Measurements from ENCODE around the gene MIA. TPM values are rescaled to one million over a fixed set of nuclear protein-coding genes. Genes with fewer than 3 reads are reported as not detected.

The MIA gene
- total RNA-seq, 2 donors from 2014 or later: 1.0 to 3.6 TPM

- Histone ChIP-seq H3K27me3 (no peaks in the 10 kb centered on the region), H3K27ac (no peak overlapping the region), H3K36me3 (no peaks in the 10 kb centered on the region), H3K4me1 (peaks cover 5% of the 10 kb centered on the region), H3K4me3 (no peak overlapping the region), H3K9ac (ENCODE audit: low read depth in 2 of 2, low read length in 2 of 2) (no peak overlapping the region), H3K9me3 (no peaks in the 10 kb centered on the region)
- intact Hi-C loops (cut with DNase I): no loop called here
- no peak for DNase-seq
- TF ChIP-seq, protein P1, sequence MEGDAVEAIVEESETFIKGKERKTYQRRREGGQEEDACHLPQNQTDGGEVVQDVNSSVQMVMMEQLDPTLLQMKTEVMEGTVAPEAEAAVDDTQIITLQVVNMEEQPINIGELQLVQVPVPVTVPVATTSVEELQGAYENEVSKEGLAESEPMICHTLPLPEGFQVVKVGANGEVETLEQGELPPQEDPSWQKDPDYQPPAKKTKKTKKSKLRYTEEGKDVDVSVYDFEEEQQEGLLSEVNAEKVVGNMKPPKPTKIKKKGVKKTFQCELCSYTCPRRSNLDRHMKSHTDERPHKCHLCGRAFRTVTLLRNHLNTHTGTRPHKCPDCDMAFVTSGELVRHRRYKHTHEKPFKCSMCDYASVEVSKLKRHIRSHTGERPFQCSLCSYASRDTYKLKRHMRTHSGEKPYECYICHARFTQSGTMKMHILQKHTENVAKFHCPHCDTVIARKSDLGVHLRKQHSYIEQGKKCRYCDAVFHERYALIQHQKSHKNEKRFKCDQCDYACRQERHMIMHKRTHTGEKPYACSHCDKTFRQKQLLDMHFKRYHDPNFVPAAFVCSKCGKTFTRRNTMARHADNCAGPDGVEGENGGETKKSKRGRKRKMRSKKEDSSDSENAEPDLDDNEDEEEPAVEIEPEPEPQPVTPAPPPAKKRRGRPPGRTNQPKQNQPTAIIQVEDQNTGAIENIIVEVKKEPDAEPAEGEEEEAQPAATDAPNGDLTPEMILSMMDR (IDR thresholded peaks at IDR 0.05): no peak
These were observed 29.9 kb upstream of the MIA start for GRCh38 chr19:40745402-40745780.

GRCh38 chr19:40747536-40747935 lies 27.8 kb upstream of the MIA start:
- no peaks in the 10 kb centered on the region for H3K9me3 ChIP-seq
- intact Hi-C loops (cut with DNase I): no loop called here
- no peak overlapping the region for H3K9ac ChIP-seq (ENCODE audit: low read depth in 2 of 2, low read length in 2 of 2)
- no peaks in the 10 kb centered on the region for H3K36me3 ChIP-seq
- no peak overlapping the region for H3K27ac ChIP-seq
- H3K4me1 ChIP-seq: peaks cover 5% of the 10 kb centered on the region
- H3K27me3 ChIP-seq: no peaks in the 10 kb centered on the region
- no peak for DNase-seq
- TF ChIP-seq, protein P1 (IDR thresholded peaks at IDR 0.05): no peak
- H3K4me3 ChIP-seq: no peak overlapping the region

DNA sequence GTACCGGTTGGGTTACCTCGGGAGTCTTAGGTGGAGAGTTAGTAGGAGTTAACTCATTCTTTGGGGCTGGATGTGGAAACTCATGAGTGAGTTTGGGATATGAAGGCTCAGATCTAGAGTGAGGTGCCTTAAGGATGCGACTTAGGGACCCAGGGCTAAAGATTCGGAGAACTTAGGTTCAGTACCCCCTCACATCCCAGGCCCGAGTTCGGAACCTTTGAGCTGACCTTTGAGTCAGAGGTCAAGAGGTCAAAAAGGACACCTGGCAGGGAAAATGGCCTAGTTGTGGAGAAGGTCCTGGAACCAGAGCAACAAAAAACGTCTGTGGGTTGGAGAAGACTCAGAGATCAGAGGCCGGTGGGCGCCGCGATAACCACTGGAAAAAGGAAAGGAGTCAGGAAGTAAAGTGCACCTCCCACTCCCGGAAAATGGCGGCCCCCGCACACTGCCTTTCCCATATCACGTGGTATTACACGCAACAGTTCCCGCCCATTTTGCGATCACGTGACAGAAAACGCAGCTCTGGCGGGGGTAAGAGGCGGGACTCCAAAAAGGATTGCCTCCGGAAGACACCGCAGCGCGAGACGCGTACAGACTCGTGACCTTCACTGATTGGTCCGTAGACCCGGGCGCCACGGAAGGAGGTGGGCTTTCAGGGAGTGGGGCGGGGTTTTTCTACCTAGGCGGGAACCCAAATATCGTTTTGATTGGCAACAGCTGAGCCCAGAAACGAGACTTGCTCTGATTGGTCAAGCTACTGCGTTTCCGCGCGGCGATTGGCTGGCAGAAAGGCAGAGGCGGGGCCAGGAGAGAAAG lies 25.1 kb upstream of the MIA start, which contains the start of gene ACTMAP:
ACTMAP (minus strand) TSS at position 420 of the 816 bp plus-strand sequence. CDS start 674 bp downstream, outside the sequence.
- H3K27ac ChIP-seq: peak within 1 kb of the TSS; percentile 88
- intact Hi-C loops (cut with DNase I): no loop called here
- no peaks in the 10 kb centered on the region for H3K36me3 ChIP-seq
- peak within 1 kb of the TSS; percentile 51 for H3K4me3 ChIP-seq
- TF ChIP-seq, protein P1 (IDR thresholded peaks at IDR 0.05): no peak
- DNase-seq: peak; percentile 100
- peak within 1 kb of the TSS; percentile 72 to 98 for H3K9ac ChIP-seq (ENCODE audit: low read depth in 2 of 2, low read length in 2 of 2)
- no peaks in the 10 kb centered on the region for H3K9me3 ChIP-seq
- no peaks in the 10 kb centered on the region for H3K27me3 ChIP-seq
- H3K4me1 ChIP-seq: peaks cover 11% of the 10 kb centered on the region

DNA sequence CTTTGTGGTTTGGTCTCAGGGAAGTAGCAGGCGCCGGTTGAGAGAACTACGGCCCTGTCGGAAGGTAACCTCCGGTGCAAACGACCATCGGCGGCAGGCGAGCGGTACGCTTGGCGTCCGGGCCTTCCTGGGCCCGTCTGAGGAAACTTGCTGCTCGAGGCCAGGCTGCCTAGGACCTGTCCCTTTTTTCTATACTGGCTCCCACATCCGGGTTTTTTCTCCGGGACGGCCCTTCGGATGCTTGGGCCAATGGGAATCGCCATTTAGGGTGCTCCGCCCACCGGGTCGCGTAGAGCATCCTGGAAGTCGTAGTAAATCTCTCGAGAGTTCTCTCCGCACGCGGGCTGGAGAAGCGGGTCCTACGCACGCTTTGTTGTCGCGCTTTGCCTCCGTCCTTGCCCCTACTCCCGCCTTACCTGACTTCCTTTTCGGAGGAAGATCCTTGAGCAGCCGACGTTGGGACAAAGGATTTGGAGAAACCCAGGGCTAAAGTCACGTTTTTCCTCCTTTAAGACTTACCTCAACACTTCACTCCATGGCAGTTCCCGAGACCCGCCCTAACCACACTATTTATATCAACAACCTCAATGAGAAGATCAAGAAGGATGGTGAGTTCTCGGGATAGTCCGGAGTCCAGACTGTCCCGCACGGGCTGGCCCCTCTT lies 24.3 kb upstream of the MIA start, which contains the start of gene SNRPA:
SNRPA (plus strand) TSS at position 330 of the 664 bp plus-strand sequence; CDS start at position 536, 206 bp downstream.
- TF ChIP-seq, protein P1 (IDR thresholded peaks at IDR 0.05): no peak
- peaks cover 14% of the 10 kb centered on the region for H3K4me1 ChIP-seq
- no peaks in the 10 kb centered on the region for H3K36me3 ChIP-seq
- H3K27me3 ChIP-seq: no peaks in the 10 kb centered on the region
- DNase-seq: peak; percentile 97
- H3K4me3 ChIP-seq: peak within 1 kb of the TSS; percentile 51
- peak within 1 kb of the TSS; percentile 72 to 98 for H3K9ac ChIP-seq (ENCODE audit: low read depth in 2 of 2, low read length in 2 of 2)
- H3K9me3 ChIP-seq: no peaks in the 10 kb centered on the region
- intact Hi-C loops (cut with DNase I): no loop called here
- H3K27ac ChIP-seq: peak within 1 kb of the TSS; percentile 88

GRCh38 chr19:40752257-40752781 lies 23.0 kb upstream of the MIA start:
- Histone ChIP-seq H3K9ac (ENCODE audit: low read depth in 2 of 2, low read length in 2 of 2) (peak overlapping the region; percentile 72 to 98), H3K4me3 (peak overlapping the region; percentile 51), H3K9me3 (no peaks in the 10 kb centered on the region), H3K27ac (peak overlapping the region; percentile 88), H3K36me3 (no peaks in the 10 kb centered on the region), H3K27me3 (no peaks in the 10 kb centered on the region), H3K4me1 (peaks cover 14% of the 10 kb centered on the region)
- no peak for DNase-seq
- TF ChIP-seq, protein P1 (IDR thresholded peaks at IDR 0.05): no peak
- intact Hi-C loops (cut with DNase I): no loop called here
